OCI-LY1 (cell line): ENCODE data around the gene ZNF280A.
"Not testable (repeated sequence)": the region's sequence is repeated elsewhere in the genome, so short reads cannot be mapped to it uniquely, and the experiment has no call there.

Experiments
- H2AFZ ChIP-seq: fragments of 200-600 bp; sonication (generic), shearing (Covaris generic); 2 replicates; pipeline ENCODE4 v1.6.0; 2014; ENCODE audit warnings: antibody characterized with exemption, mild to moderate bottlenecking, low read length
- H3F3A ChIP-seq: fragments of 200-600 bp; sonication (generic), shearing (Covaris generic); 2 replicates; pipeline ENCODE4 v1.6.0; 2014; ENCODE audit warnings: mild to moderate bottlenecking, antibody characterized with exemption, low read length, moderate library complexity; ENCODE audit not compliant: insufficient read depth
- H3K27ac ChIP-seq: fragments of 200-600 bp; sonication (generic); 2 replicates; pipeline ENCODE4 v1.5.1; 2014; ENCODE audit warnings: low read length, mixed run types, mild to moderate bottlenecking, low read depth; ENCODE audit not compliant: poor library complexity, severe bottlenecking
- H3K27me3 ChIP-seq: fragments of 200-600 bp; sonication (generic); 2 replicates; pipeline ENCODE4 v1.6.0; 2014; ENCODE audit warnings: antibody characterized with exemption, mild to moderate bottlenecking, low read length, moderate library complexity; ENCODE audit not compliant: insufficient read depth
- H3K36me3 ChIP-seq: fragments of 200-600 bp; sonication (generic); 2 replicates; pipeline ENCODE4 v1.6.1; 2014; ENCODE audit warnings: mild to moderate bottlenecking, antibody characterized with exemption, low read length, moderate library complexity, mixed read lengths; ENCODE audit not compliant: insufficient read depth
- H3K4me1 ChIP-seq: fragments of 200-600 bp; sonication (generic); 2 replicates; pipeline ENCODE4 v1.5.1; 2014; ENCODE audit warnings: mild to moderate bottlenecking, low read length, moderate library complexity; ENCODE audit not compliant: insufficient read depth, severe bottlenecking
- H3K4me2 ChIP-seq: fragments of 200-600 bp; sonication (generic), shearing (Covaris generic); 2 replicates; pipeline ENCODE4 v1.6.1; 2014; ENCODE audit warnings: low read length
- H3K4me3 ChIP-seq: fragments of 200-600 bp; sonication (generic); 2 replicates; pipeline ENCODE4 v1.5.1; 2014; ENCODE audit warnings: low read length, low read depth, mild to moderate bottlenecking, mixed read lengths; ENCODE audit not compliant: poor library complexity, severe bottlenecking
- H3K79me2 ChIP-seq: fragments of 200-600 bp; shearing (Covaris generic); 2 replicates; pipeline ENCODE4 v1.6.1; 2016; ENCODE audit warnings: mixed run types, low read length, mixed read lengths; ENCODE audit not compliant: insufficient read depth
- H3K9ac ChIP-seq: fragments of 200-600 bp; sonication (generic), shearing (Covaris generic); 2 replicates; pipeline ENCODE4 v1.6.1; 2014; ENCODE audit warnings: mild to moderate bottlenecking, low read length, mixed read lengths
- H3K9me2 ChIP-seq: fragments of 200-600 bp; sonication (generic), shearing (Covaris generic); 2 replicates; pipeline ENCODE4 v1.6.1; 2014; ENCODE audit warnings: low read depth, mild to moderate bottlenecking, low read length, mixed read lengths
- H3K9me3 ChIP-seq: fragments of 200-600 bp; shearing (Covaris generic); 2 replicates; pipeline ENCODE4 v1.6.1; 2014; ENCODE audit warnings: low read length, mixed read lengths
- H4K20me1 ChIP-seq: fragments of 200-600 bp; sonication (generic), shearing (Covaris generic); 2 replicates; pipeline ENCODE4 v1.6.0; 2016; ENCODE audit warnings: mild to moderate bottlenecking, low read length; ENCODE audit not compliant: insufficient read depth
- EZH2 ChIP-seq: fragments of 200-600 bp; sonication (generic), shearing (Covaris generic); IDR thresholded peaks from 2 replicates; pipeline ENCODE4 v1.8.0; 2017; ENCODE audit warnings: borderline replicate concordance, mixed run types, mild to moderate bottlenecking, antibody characterized with exemption, low read length, moderate library complexity, mixed read lengths
- TF ChIP-seq, protein P1 (sequence below): fragments of 200-600 bp; sonication (generic), shearing (Covaris generic); IDR thresholded peaks from 2 replicates; pipeline ENCODE4 v1.5.1; 2017; ENCODE audit warnings: mild to moderate bottlenecking, antibody characterized with exemption, low read length, moderate library complexity, mixed read lengths

Gene ZNF280A

GRCh38 chr22:22513619-22514018 lies 6.5 kb downstream of the ZNF280A start:
- Histone ChIP-seq H2AFZ (no peak overlapping the region), H3K4me1 (peaks cover 5% of the 10 kb centered on the region), H3K9me3 (peaks cover 6% of the 10 kb centered on the region), H3K4me2 (no peak overlapping the region), H3K27me3 (no peaks in the 10 kb centered on the region), H4K20me1 (no peaks in the 10 kb centered on the region), H3K79me2 (no peaks in the 10 kb centered on the region), H3K4me3 (no peak overlapping the region), H3K27ac (no peak overlapping the region), H3F3A (no peaks in the 10 kb centered on the region), H3K36me3 (no peaks in the 10 kb centered on the region), H3K9me2 (no peaks in the 10 kb centered on the region), H3K9ac (no peak overlapping the region)
- no peak for TF ChIP-seq EZH2
- TF ChIP-seq, protein P1, sequence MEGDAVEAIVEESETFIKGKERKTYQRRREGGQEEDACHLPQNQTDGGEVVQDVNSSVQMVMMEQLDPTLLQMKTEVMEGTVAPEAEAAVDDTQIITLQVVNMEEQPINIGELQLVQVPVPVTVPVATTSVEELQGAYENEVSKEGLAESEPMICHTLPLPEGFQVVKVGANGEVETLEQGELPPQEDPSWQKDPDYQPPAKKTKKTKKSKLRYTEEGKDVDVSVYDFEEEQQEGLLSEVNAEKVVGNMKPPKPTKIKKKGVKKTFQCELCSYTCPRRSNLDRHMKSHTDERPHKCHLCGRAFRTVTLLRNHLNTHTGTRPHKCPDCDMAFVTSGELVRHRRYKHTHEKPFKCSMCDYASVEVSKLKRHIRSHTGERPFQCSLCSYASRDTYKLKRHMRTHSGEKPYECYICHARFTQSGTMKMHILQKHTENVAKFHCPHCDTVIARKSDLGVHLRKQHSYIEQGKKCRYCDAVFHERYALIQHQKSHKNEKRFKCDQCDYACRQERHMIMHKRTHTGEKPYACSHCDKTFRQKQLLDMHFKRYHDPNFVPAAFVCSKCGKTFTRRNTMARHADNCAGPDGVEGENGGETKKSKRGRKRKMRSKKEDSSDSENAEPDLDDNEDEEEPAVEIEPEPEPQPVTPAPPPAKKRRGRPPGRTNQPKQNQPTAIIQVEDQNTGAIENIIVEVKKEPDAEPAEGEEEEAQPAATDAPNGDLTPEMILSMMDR = no peak

DNA sequence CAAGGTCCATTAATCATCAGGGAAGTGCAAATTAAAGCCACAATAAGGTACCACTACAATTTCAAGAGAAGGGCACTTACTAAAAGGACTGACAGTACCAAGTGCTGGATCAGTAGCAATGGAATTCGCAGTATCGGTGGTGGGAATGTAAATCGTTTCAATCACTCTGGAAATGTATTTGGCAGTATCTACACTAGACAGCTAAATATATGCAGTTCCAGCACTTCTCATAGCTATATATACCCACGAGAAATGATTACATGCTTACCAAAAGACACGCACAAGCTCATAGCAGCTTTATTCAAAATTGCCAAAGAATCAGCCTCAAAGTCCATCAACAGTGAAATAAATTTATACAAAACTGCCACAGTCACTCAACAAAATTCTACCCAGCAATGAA lies 7.1 kb downstream of the ZNF280A start:
- Histone ChIP-seq H4K20me1 (no peaks in the 10 kb centered on the region), H3K9me3 (peaks cover 6% of the 10 kb centered on the region), H3K4me3 (no peak overlapping the region), H3K36me3 (no peaks in the 10 kb centered on the region), H3K27me3 (no peaks in the 10 kb centered on the region), H3K4me1 (peaks cover 5% of the 10 kb centered on the region), H3F3A (no peaks in the 10 kb centered on the region), H3K4me2 (no peak overlapping the region), H3K9me2 (no peaks in the 10 kb centered on the region), H2AFZ (no peak overlapping the region), H3K9ac (no peak overlapping the region), H3K27ac (no peak overlapping the region), H3K79me2 (no peaks in the 10 kb centered on the region)
- TF ChIP-seq EZH2 = no peak
- TF ChIP-seq, protein P1 = no peak

DNA sequence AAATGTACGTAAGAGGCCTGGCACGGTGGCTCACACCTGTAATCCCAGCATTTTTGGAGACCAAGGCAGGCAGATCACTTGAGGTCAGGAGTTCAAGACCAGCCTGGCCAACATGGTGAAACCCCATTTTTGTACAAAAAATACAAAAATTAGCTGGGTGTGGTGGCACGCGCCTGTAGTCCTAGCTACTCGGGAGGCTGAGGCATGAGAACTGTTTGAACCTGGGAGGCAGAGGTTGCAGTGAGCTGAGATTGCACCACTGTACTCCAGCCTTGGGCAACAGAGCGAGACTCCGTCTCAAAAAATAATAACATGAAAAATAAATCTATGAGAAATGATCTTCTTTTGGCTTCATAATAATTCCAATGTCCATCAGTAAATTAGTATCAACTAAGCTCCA lies 9.2 kb downstream of the ZNF280A start:
- H3K9me2 ChIP-seq, H3F3A ChIP-seq, H3K4me2 ChIP-seq, H3K4me3 ChIP-seq, H3K27me3 ChIP-seq, H3K27ac ChIP-seq, H2AFZ ChIP-seq, H3K9ac ChIP-seq, H4K20me1 ChIP-seq, H3K9me3 ChIP-seq, H3K79me2 ChIP-seq: not testable (repeated sequence)
- H3K36me3 ChIP-seq = peaks cover 17% of the 10 kb centered on the region
- H3K4me1 ChIP-seq = peaks cover 16% of the 10 kb centered on the region

- Histone ChIP-seq H3K36me3 (peaks cover 22% of the 10 kb centered on the region), H3K4me1 (peaks cover 16% of the 10 kb centered on the region)
- H3K9ac ChIP-seq, H3K9me3 ChIP-seq, H3K27ac ChIP-seq, H3F3A ChIP-seq, H3K9me2 ChIP-seq, H3K27me3 ChIP-seq, H3K4me3 ChIP-seq, H3K79me2 ChIP-seq, H3K4me2 ChIP-seq, H4K20me1 ChIP-seq, H2AFZ ChIP-seq: not testable (repeated sequence)
Measured at GRCh38 chr22:22509912-22510311, 10.2 kb downstream of the ZNF280A start.
